HUES64 (cell line): Measurements from ENCODE around the gene JMJD4.
A peak's percentile ranks its signal among the peaks of the same experiment; 100 is the strongest.

Experiments
- H3K27ac ChIP-seq: 2 replicates; pipeline ENCODE4 v1.7.0; 2013; ENCODE audit warnings: low read depth, low read length, inconsistent platforms
- H3K27me3 ChIP-seq: 2 replicates; pipeline ENCODE4 v1.6.1; 2013; ENCODE audit warnings: mild to moderate bottlenecking, low read length; ENCODE audit not compliant: insufficient read depth
- H3K36me3 ChIP-seq: 2 replicates; pipeline ENCODE4 v1.6.1; 2013; ENCODE audit warnings: mild to moderate bottlenecking, low read length; ENCODE audit not compliant: insufficient read depth
- H3K4me1 ChIP-seq: 2 replicates; pipeline ENCODE4 v1.6.1; 2013; ENCODE audit warnings: mild to moderate bottlenecking, low read length, moderate library complexity; ENCODE audit not compliant: insufficient read depth
- H3K4me3 ChIP-seq: 2 replicates; pipeline ENCODE4 v1.5.1; 2013; ENCODE audit warnings: mild to moderate bottlenecking, low read length, moderate library complexity
- H3K9ac ChIP-seq: 2 replicates; pipeline ENCODE4 v1.6.1; 2013; ENCODE audit warnings: mild to moderate bottlenecking, low read depth, low read length
- H3K9me3 ChIP-seq: 2 replicates; pipeline ENCODE4 v1.6.1; 2013; ENCODE audit warnings: low read depth, low read length; ENCODE audit not compliant: insufficient read depth
- WGBS: fragments of 150-250, 120-280 bp; methylation state at CpG from one replicate; pipeline ENCODE4 v1.1.7; 2013; ENCODE audit warnings: missing lambda C conversion rate; 5-methylcytosine and 5-hydroxymethylcytosine counted together

The JMJD4 gene

GRCh38 chr1:227735539-227736285 is 610 bp upstream of the JMJD4 start:
- Histone ChIP-seq H3K36me3 (peaks cover 35% of the 10 kb centered on the region), H3K4me1 (no peaks in the 10 kb centered on the region), H3K4me3 (peak overlapping the region; percentile 82), H3K27me3 (no peaks in the 10 kb centered on the region), H3K9me3 (no peaks in the 10 kb centered on the region), H3K27ac (peak overlapping the region; percentile 76), H3K9ac (peak overlapping the region; percentile 91)
- WGBS = 3% methylated on average over 31 of the region's 31 CpGs

GRCh38 chr1:227734546-227734855 is 601 bp downstream of the JMJD4 start:
- Histone ChIP-seq H3K27me3 (no peaks in the 10 kb centered on the region), H3K27ac (no peak overlapping the region; the same call in 1 of the 2 replicates)

GRCh38 chr1:227733751-227734545 is 1.2 kb downstream of the JMJD4 start:
- H3K9ac ChIP-seq = peak overlapping the region; percentile 91
- peak overlapping the region; percentile 82 for H3K4me3 ChIP-seq
- WGBS = 87% methylated on average over 22 of the region's 24 CpGs
- no peak overlapping the region for H3K27ac ChIP-seq
- no peaks in the 10 kb centered on the region for H3K27me3 ChIP-seq
- H3K9me3 ChIP-seq = no peaks in the 10 kb centered on the region
- peaks cover 10% of the 10 kb centered on the region; the same call in 1 of the 2 replicates for H3K4me1 ChIP-seq
- peaks cover 29% of the 10 kb centered on the region for H3K36me3 ChIP-seq

More at GRCh38 chr1:227734546-227734855, 601 bp downstream of the JMJD4 start:
- Histone ChIP-seq H3K36me3 (peaks cover 30% of the 10 kb centered on the region), H3K4me3 (peak overlapping the region; percentile 82), H3K9me3 (no peaks in the 10 kb centered on the region), H3K9ac (peak overlapping the region; percentile 91), H3K4me1 (peaks cover 7% of the 10 kb centered on the region; the same call in 1 of the 2 replicates)
- 6% methylated on average over 10 of the region's 10 CpGs for WGBS

DNA sequence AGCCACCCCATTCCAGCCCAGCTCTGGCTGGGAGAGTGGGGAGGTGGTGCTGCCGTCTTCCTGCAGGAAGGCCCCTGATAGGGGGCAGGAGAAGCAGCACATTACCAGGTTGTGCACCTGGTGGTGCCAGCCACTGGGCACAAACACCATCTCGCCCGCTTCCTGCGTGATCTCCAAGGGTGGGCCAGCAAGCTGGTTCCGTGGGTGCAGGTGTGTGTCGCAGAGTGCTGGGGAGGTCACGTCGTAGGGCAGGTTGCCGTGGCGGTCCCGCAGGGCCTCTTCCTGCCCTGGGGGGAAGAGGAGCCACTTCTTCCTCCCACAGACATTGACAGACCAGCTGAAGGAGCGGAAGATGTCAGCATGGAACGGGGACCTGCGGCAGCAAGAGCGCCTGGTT is 1.8 kb downstream of the JMJD4 start:
- no peaks in the 10 kb centered on the region for H3K9me3 ChIP-seq
- no peak overlapping the region for H3K27ac ChIP-seq
- H3K4me1 ChIP-seq = peaks cover 10% of the 10 kb centered on the region; the same call in 1 of the 2 replicates
- H3K9ac ChIP-seq = no peak overlapping the region
- H3K27me3 ChIP-seq = no peaks in the 10 kb centered on the region
- WGBS = 98% methylated on average over 15 of the region's 15 CpGs
- no peak overlapping the region for H3K4me3 ChIP-seq
- peaks cover 29% of the 10 kb centered on the region for H3K36me3 ChIP-seq

GRCh38 chr1:227732586-227733308 is 2.4 kb downstream of the JMJD4 start:
- H3K9me3 ChIP-seq = no peaks in the 10 kb centered on the region
- peaks cover 29% of the 10 kb centered on the region for H3K36me3 ChIP-seq
- no peaks in the 10 kb centered on the region for H3K27me3 ChIP-seq
- peaks cover 10% of the 10 kb centered on the region; the same call in 1 of the 2 replicates for H3K4me1 ChIP-seq
- H3K4me3 ChIP-seq = no peak overlapping the region
- H3K27ac ChIP-seq = no peak overlapping the region
- WGBS = 96% methylated on average over 18 of the region's 18 CpGs
- H3K9ac ChIP-seq = no peak overlapping the region

DNA sequence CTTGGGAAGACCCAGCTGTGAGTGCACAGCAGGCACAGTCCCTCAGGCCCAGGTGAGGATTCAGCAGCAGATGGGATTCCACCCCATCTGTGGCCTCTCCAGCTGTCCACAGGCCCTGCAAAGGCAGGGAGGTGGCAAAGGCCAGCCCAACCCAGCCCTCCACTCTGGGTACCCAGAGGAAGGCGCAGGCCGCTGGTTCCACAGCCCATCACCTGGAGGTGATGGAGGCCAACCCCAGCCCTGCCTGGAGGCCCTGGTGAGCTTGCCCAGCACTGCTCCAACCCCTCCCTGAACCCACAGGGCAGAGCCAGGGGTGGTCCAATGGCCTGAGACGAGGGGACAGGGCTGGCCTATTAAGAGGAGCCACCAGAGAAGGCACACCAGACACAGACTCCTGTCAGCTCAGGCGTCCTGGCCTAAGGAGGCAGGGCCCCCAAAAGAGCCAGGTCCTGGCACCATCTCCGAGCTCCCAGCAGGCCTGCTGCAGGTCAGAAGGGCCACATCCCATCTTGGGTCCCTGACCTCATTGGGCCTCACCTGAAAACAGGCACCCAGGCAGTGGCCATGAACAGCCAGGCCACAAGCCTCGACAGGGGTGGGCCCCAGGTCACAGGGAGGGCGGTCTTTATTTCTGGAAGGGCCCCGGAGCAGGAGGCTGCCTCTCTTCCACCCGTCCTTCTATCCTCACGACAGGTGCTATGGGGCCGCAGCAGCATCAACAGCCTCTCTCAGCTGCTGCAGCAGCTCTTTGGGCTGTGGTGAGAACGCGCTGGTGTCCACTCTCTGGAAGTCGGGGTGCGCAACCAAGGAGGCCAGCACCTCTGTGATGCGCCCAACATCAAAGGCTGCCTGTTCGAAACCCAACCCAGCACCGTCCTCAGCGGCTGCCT is 3.2 kb downstream of the JMJD4 start:
- Histone ChIP-seq H3K9me3 (no peaks in the 10 kb centered on the region), H3K4me3 (no peak overlapping the region), H3K4me1 (peaks cover 10% of the 10 kb centered on the region; the same call in 1 of the 2 replicates), H3K9ac (no peak overlapping the region), H3K27ac (no peak overlapping the region), H3K36me3 (peaks cover 29% of the 10 kb centered on the region), H3K27me3 (no peaks in the 10 kb centered on the region)
- WGBS = 94% methylated on average over 19 of the region's 19 CpGs

- WGBS = 97% methylated on average over 11 of the region's 11 CpGs
- Histone ChIP-seq H3K27me3 (0 out of 2 replicates have a peak, but pooled peaks cover 3% of the 10 kb centered on the region), H3K4me3 (no peak overlapping the region), H3K27ac (no peak overlapping the region), H3K36me3 (peaks cover 29% of the 10 kb centered on the region), H3K4me1 (peaks cover 10% of the 10 kb centered on the region; the same call in 1 of the 2 replicates), H3K9ac (no peak overlapping the region), H3K9me3 (no peaks in the 10 kb centered on the region)
These were observed 3.8 kb downstream of the JMJD4 start for GRCh38 chr1:227731241-227731677.

DNA sequence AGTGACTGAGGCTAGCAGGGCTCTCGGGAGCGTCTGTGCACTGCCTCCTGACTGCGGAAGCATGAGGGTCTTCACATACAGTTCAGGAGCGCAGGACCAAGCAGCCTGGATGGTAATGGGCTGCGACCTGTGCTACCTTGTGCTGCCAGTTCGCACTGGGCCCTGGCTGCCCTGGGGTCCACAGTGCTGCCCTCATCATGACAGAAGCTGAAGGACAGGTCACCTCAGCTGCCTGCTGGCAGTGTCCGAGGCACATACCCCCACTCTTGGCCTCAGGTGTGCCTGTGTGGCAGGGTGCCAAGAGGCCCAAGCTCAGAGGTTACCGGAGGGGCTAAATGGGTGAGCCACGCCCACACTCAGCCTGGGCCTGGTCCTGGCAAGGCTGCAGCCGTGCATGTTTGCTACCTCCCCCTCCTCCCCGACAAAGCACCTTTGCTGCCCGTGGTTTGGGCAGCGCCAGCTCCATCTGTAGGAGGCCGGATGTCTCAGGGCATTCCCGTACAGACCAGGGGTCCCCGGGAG is 4.4 kb downstream of the JMJD4 start:
- H3K36me3 ChIP-seq = peaks cover 29% of the 10 kb centered on the region
- H3K4me3 ChIP-seq = no peak overlapping the region
- H3K27me3 ChIP-seq = 0 out of 2 replicates have a peak, but pooled peaks cover 3% of the 10 kb centered on the region
- H3K4me1 ChIP-seq = peaks cover 10% of the 10 kb centered on the region; the same call in 1 of the 2 replicates
- H3K27ac ChIP-seq = no peak overlapping the region; the same call in 1 of the 2 replicates
- 84% methylated on average over 16 of the region's 16 CpGs for WGBS
- no peak overlapping the region for H3K9ac ChIP-seq
- no peaks in the 10 kb centered on the region for H3K9me3 ChIP-seq

GRCh38 chr1:227729881-227730629 is 5.0 kb downstream of the JMJD4 start:
- Histone ChIP-seq H3K4me1 (peaks cover 10% of the 10 kb centered on the region; the same call in 1 of the 2 replicates), H3K9ac (no peak overlapping the region), H3K4me3 (no peak overlapping the region)

More at GRCh38 chr1:227729881-227730629, 5.0 kb downstream of the JMJD4 start:
- 60% methylated on average over 13 of the region's 13 CpGs for WGBS
- 0 out of 2 replicates have a peak, but pooled peaks cover 3% of the 10 kb centered on the region for H3K27me3 ChIP-seq
- H3K9me3 ChIP-seq = no peaks in the 10 kb centered on the region
- no peak overlapping the region; the same call in 1 of the 2 replicates for H3K27ac ChIP-seq
- H3K36me3 ChIP-seq = peaks cover 29% of the 10 kb centered on the region
